Calu3 (cell line): ENCODE measurements around the gene OR2AG1. TPM values are rescaled to one million over a fixed set of nuclear protein-coding genes. Genes with fewer than 3 reads are reported as not detected.

ENCODE experiments used
- BruUV-seq: library from RNA; stranded (reverse); fragments of 400-500 nt; replicated peaks from 2 replicates; lab custom pipeline; 2021; lab: Mats Ljungman, UMichigan
- CTCF ChIA-PET: fragments of 300-600 bp; sonication (Branson Sonifier 250); formaldehyde crosslinking; loops from one replicate; lab custom pipeline; 2022; ENCODE audit warnings: antibody characterized with exemption; lab: Charles Lee
- DNase-seq: peaks from one replicate; pipeline ENCODE4 v3.0.0; 2022
- H3K27ac Mint-ChIP-seq: one replicate; pipeline ENCODE4 v1.8.0; 2022; ENCODE audit warnings: mixed read lengths; ENCODE audit not compliant: unreplicated experiment
- H3K27me3 Mint-ChIP-seq: one replicate; pipeline ENCODE4 v1.8.0; 2022; ENCODE audit warnings: mixed read lengths; ENCODE audit not compliant: unreplicated experiment
- H3K36me3 Mint-ChIP-seq: one replicate; pipeline ENCODE4 v1.8.0; 2022; ENCODE audit warnings: mild to moderate bottlenecking, moderate library complexity, mixed read lengths; ENCODE audit not compliant: insufficient read depth, unreplicated experiment
- H3K4me1 Mint-ChIP-seq: one replicate; pipeline ENCODE4 v1.8.0; 2022; ENCODE audit warnings: mild to moderate bottlenecking, low read depth, mixed read lengths; ENCODE audit not compliant: unreplicated experiment
- H3K4me3 Mint-ChIP-seq: one replicate; pipeline ENCODE4 v1.8.0; 2022; ENCODE audit warnings: mild to moderate bottlenecking, low read depth, moderate library complexity, mixed read lengths; ENCODE audit not compliant: unreplicated experiment
- H3K9me3 Mint-ChIP-seq: one replicate; pipeline ENCODE4 v1.8.0; 2022; ENCODE audit warnings: low read depth, mixed read lengths; ENCODE audit not compliant: unreplicated experiment
- intact Hi-C: fragments of 100-400 bp; cut with micrococcal nuclease; formaldehyde crosslinking; loops from one replicate; pipeline ENCODE4 v1.10.0; 2022; ENCODE audit not compliant: unreplicated experiment
- total RNA-seq: library from RNA; stranded (reverse); gene quantifications from 2 replicates; pipeline ENCODE4 v1.2.3, GENCODE V29; 2022
- TF ChIP-seq, protein P1 (sequence below): fragments of 200-600 bp; IDR thresholded peaks from one replicate; pipeline ENCODE4 v1.8.0; 2022; ENCODE audit warnings: antibody characterized with exemption; ENCODE audit not compliant: unreplicated experiment

OR2AG1 gene
- total RNA-seq, 1 experiment from 2014 or later: not detected

DNA sequence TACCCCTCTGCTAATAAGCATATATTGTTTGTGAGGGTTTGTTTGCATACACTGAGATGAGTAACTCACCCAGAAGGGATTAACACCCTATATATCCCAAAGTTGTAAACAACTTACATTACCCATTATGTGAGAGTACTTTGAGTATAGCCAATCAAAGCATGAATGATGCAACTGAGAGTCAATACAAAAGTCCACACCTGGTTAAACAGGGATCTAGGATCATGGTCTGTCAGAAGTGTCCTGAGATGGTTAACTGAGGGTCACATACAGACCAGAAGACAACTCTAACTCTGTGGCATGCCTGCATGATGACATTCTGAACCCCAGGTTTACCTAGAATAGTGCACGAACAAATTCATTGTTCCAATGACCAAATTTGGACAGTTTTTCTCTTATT lies 45.3 kb downstream of the OR2AG1 start:
- BruUV-seq: no TSS peak

DNA sequence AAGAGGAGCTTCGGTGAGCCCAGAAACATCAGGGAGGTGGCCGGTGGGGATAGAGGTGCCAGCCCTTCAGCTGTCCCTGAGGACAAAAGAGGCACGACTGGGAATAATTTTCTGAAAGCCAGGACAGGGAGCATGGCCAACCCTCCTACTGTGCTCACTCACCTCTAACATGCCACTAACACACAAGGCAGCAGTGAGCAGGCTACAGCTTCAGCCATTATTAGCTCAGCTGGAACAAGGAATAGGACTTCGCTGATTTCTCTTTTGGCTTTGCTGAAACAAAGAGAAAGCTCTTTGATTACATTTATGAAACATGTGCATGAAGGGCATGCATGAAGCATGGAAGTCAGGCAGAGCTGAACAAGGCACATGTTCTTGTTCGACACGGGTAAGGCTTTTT lies 50.5 kb downstream of the OR2AG1 start:
- Mint-ChIP-seq H3K36me3 (no peaks in the 10 kb centered on the region), H3K4me1 (no peaks in the 10 kb centered on the region), H3K27ac (no peak overlapping the region), H3K4me3 (no peak overlapping the region), H3K9me3 (no peaks in the 10 kb centered on the region), H3K27me3 (no peaks in the 10 kb centered on the region)
- BruUV-seq: no TSS peak
- CTCF ChIA-PET: no interaction called here
- TF ChIP-seq, protein P1, sequence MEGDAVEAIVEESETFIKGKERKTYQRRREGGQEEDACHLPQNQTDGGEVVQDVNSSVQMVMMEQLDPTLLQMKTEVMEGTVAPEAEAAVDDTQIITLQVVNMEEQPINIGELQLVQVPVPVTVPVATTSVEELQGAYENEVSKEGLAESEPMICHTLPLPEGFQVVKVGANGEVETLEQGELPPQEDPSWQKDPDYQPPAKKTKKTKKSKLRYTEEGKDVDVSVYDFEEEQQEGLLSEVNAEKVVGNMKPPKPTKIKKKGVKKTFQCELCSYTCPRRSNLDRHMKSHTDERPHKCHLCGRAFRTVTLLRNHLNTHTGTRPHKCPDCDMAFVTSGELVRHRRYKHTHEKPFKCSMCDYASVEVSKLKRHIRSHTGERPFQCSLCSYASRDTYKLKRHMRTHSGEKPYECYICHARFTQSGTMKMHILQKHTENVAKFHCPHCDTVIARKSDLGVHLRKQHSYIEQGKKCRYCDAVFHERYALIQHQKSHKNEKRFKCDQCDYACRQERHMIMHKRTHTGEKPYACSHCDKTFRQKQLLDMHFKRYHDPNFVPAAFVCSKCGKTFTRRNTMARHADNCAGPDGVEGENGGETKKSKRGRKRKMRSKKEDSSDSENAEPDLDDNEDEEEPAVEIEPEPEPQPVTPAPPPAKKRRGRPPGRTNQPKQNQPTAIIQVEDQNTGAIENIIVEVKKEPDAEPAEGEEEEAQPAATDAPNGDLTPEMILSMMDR: no peak
- intact Hi-C loops: no loop called here
- DNase-seq: no peak

More for the DNA sequence above, 45.3 kb downstream of the OR2AG1 start:
- TF ChIP-seq, protein P1: no peak
- CTCF ChIA-PET: no interaction called here
- no peaks in the 10 kb centered on the region for H3K27me3 Mint-ChIP-seq
- H3K9me3 Mint-ChIP-seq: no peaks in the 10 kb centered on the region
- no peak overlapping the region for H3K27ac Mint-ChIP-seq
- H3K4me3 Mint-ChIP-seq: no peak overlapping the region
- no peak for DNase-seq
- no peaks in the 10 kb centered on the region for H3K4me1 Mint-ChIP-seq
- intact Hi-C loops: no loop called here
- no peaks in the 10 kb centered on the region for H3K36me3 Mint-ChIP-seq

DNA sequence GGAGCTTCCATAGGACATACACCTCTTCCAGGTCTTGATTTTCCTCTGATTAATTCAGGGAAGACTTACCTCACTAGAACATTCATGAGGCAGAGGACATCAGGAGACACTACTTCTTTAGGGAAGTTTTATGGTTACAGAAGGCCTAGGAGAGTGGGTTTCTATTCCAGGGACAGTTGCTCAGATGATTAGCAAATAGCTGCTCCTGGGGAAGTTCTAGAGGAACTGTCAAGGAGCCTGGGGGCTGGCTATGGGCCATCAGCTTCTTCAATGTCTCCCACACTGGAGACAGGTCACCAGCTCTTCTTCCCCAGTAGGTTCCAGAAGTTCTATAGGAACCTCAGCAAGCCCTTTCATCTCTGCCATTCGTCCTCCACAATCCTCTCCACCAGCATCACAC lies 51.2 kb downstream of the OR2AG1 start:
- intact Hi-C loops: no loop called here
- Mint-ChIP-seq H3K36me3 (no peaks in the 10 kb centered on the region), H3K27me3 (no peaks in the 10 kb centered on the region), H3K9me3 (no peaks in the 10 kb centered on the region), H3K4me3 (no peak overlapping the region), H3K4me1 (no peaks in the 10 kb centered on the region), H3K27ac (no peak overlapping the region)
- TF ChIP-seq, protein P1: no peak
- CTCF ChIA-PET: no interaction called here
- DNase-seq: no peak
- no TSS peak for BruUV-seq

Other genes with a start within 250 kb of the OR2AG1 start
- 17.4 and 22.8 TPM in 2 replicates for gene RRP8, start 179.4 kb upstream of the OR2AG1 start, total RNA-seq
- 85.7 and 87.0 TPM in 2 replicates for gene ILK, start 179.2 kb upstream of the OR2AG1 start, total RNA-seq
- gene TAF10, start 170.8 kb upstream of the OR2AG1 start, total RNA-seq: 175 and 187 TPM in 2 replicates
- 70.6 and 71.5 TPM in 2 replicates for gene TPP1, start 163.6 kb upstream of the OR2AG1 start, total RNA-seq
- 0.02 TPM in 1 of 2 replicates, not detected in the other for gene DCHS1, start 127.2 kb upstream of the OR2AG1 start, total RNA-seq
- gene MRPL17, start 99.7 kb upstream of the OR2AG1 start, total RNA-seq: 78.2 and 84.0 TPM in 2 replicates
- gene OR2AG2, start 11.0 kb upstream of the OR2AG1 start, total RNA-seq: not detected in 2 replicates
- 0.09 TPM in 1 of 2 replicates, not detected in the other for gene OR6A2, start 16.7 kb downstream of the OR2AG1 start, total RNA-seq
- gene OR10A5, start 62.7 kb downstream of the OR2AG1 start, total RNA-seq: not detected in 2 replicates
- not detected in 2 replicates for gene OR10A2, start 80.0 kb downstream of the OR2AG1 start, total RNA-seq
- not detected in 2 replicates for gene OR10A4, start 93.6 kb downstream of the OR2AG1 start, total RNA-seq
- not detected in 2 replicates for gene OR2D2, start 109.5 kb downstream of the OR2AG1 start, total RNA-seq
- gene OR2D3, start 138.0 kb downstream of the OR2AG1 start, total RNA-seq: not detected in 2 replicates
- gene ZNF215, start 143.4 kb downstream of the OR2AG1 start, total RNA-seq: 1.2 and 1.6 TPM in 2 replicates
- 3.0 and 3.1 TPM in 2 replicates for gene ZNF214, start 237.3 kb downstream of the OR2AG1 start, total RNA-seq
- not detected in 2 replicates for gene NLRP14, start 237.5 kb downstream of the OR2AG1 start, total RNA-seq